ENCODE data around the gene CIAO3. TPM values are rescaled to one million over a fixed set of nuclear protein-coding genes. Genes with fewer than 3 reads are reported as not detected.
A peak's percentile ranks its signal among the peaks of the same experiment; 100 is the strongest.
"Not testable (repeated sequence)": the region's sequence is repeated elsewhere in the genome, so short reads cannot be mapped to it uniquely, and the experiment has no call there.

Gene CIAO3
- total RNA-seq, 1 experiment from 2014 or later: 35.7 TPM

GRCh38 chr16:694863-695354, 45.9 kb downstream of the CIAO3 start:
- DNase-seq (ENCODE audit: low read depth): no peak

- DNase-seq (ENCODE audit: low read depth): no peak
Measured at GRCh38 chr16:694187-694862, 46.5 kb downstream of the CIAO3 start.

DNA sequence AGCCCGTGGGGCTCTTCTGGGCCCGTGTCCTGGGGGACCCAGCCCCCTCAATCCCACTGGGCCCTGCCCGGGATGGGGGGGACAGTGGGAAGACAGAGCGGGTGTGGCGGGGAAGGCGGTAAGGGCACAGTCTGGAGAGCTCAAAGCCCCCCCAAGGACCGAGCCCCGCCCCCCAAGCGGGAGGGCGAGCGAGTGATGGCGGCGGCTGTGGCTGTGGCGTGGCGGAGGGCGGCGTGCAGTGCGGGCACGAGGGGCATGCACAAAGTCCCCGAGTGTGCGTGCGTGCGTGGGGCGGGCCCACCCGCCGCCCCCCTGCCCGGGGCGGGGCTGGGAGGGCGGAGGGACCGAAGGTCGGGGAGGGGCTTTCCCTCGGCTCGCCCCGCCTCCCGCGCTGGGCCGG, 47.0 kb downstream of the CIAO3 start:
- DNase-seq (ENCODE audit: low read depth): no peak

- DNase-seq (ENCODE audit: low read depth): no peak
Measured at GRCh38 chr16:693364-693763, 47.4 kb downstream of the CIAO3 start.

DNA sequence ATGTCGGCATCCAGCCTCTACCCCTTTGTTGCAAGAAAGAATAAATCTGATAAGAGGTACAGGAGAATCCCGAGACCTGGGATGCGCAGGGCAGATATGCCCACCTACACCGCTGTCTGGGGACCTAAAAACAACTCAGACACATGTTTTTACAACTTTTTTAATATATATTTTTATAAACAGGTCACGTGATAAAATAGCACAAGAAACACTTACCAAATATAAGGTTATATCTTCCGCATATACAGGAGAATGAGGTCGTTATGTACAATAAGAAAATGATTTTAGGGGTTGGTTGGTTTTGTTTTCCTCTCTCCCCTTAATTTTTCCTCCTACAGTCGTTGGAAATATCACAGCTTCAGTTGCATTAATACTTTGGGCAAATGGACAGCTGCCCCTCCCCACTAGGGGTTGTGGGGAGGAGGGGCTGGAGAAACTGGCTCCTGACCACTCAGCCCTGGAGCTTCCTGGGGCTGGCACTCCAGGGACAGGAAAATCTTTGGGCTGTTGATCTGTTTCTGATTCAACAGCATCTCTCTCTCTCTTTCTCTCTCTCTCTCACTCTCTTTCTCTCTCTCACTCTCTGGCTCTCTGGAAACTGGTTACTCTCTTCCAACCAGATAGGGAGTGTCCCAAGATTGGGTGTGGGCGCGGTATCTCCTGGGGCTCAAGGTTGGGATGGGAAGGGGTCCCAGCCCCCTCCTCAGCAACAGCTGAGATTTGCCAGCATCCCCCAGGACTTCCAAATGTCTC, 48.3 kb downstream of the CIAO3 start:
- DNase-seq (ENCODE audit: low read depth): no peak

DNA sequence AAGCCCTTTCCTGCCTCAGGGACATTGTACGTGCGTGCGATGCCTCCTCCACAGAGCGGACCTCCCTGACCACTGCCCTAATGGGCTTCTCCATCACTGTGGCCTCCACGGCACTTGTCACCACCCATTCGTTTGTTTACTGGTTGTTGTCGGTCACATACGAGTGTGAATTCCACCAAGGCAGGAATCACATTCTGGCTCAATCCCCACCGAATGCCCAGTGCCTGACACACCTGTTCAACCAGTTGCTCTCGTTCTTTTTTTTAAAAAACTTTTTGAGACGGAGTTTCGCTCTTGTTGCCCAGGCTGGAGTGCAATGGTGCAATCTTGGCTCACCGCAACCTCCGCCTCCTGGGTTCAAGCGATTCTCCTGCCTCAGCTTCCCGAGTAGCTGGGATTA, 49.6 kb downstream of the CIAO3 start:
- DNase-seq (ENCODE audit: low read depth): not testable (repeated sequence)

DNA sequence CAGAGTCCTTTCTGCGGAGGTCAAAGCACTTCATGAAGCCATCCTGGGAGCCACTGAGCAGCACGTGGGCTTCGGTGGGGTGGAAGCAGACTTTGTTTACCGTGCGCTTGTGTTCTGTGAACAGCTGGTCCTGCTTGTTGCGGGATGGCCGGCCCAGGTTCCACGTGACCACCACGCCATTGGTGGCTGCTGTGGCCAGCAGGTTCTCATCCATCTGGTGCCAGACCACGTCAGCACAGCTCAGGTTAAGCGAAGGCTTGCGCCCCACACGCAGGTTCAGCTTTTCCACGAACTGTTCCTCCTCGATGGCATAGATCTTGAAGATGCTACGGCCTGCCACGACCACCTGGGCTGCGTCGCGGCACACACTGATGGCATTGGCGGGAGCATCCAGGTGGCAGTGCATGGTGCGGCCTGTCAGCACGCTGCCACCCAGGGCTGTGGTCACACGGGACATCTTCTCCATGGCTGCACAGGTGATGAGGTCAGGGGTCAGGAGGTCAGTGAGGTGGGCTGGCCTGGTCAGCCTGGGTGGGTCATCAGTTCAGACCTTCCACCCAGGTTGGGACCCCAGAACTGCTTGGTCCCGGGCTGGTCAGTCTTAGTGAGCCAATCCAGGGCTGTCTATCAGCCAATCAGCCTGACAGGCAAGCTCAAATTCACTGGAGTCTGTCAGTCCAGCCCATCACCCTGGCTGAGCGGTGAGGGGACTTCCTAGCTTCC, 51.5 kb downstream of the CIAO3 start:
- DNase-seq (ENCODE audit: low read depth): no peak

- DNase-seq (ENCODE audit: low read depth): no peak
Measured at GRCh38 chr16:687499-687898, 53.3 kb downstream of the CIAO3 start.

GRCh38 chr16:686459-687260, 54.1 kb downstream of the CIAO3 start:
- DNase-seq (ENCODE audit: low read depth): no peak

GRCh38 chr16:685967-686366, 54.8 kb downstream of the CIAO3 start:
- DNase-seq (ENCODE audit: low read depth): peak; percentile 41

- no peak for DNase-seq (ENCODE audit: low read depth)
Measured at GRCh38 chr16:684961-685696, 55.7 kb downstream of the CIAO3 start.

- DNase-seq (ENCODE audit: low read depth): peak; percentile 84
Measured at GRCh38 chr16:684071-684794, 56.6 kb downstream of the CIAO3 start, which contains the start of gene JMJD8. Gene JMJD8, minus strand, starts transcription at chr16:684334. Its CDS starts 15 bp downstream, at chr16:684319.

DNA sequence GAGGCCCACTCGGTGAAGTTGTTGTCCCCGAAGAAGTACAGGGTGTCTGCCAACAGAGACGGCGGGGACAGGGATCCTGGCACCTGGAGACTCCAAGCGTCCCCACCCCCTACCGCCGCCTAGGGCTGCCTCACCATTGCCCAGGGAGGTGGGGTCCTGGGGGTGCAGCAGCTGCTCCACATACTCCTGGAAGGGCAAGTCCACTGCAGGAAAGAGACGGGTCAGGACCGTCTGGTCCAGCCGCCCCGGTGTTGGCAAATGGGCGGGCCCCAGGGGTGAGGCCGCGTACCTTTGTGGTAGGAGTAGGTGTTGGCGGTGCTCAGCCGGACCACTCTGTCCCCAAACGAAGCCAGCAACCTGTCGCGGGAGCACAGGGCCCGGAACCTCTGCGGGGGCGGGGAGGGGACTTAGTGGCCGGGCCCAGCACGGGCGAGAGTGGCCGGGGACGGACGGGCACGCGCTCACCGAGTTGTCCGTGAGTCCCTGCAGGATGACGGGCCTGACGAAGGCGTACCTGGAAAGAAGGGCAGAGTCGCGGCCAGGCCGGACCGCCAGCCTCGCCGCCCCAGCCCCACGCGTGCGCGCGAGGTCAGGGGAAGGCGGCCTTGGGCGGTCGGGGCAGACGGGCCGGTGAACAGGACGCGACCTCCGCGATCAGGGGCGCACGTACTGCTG, 57.3 kb downstream of the CIAO3 start:
- no peak for DNase-seq (ENCODE audit: low read depth)

- DNase-seq (ENCODE audit: low read depth): no peak
Measured at GRCh38 chr16:682493-683395, 58.1 kb downstream of the CIAO3 start.

GRCh38 chr16:681746-682427, 58.9 kb downstream of the CIAO3 start:
- DNase-seq (ENCODE audit: low read depth): peak; percentile 32

DNA sequence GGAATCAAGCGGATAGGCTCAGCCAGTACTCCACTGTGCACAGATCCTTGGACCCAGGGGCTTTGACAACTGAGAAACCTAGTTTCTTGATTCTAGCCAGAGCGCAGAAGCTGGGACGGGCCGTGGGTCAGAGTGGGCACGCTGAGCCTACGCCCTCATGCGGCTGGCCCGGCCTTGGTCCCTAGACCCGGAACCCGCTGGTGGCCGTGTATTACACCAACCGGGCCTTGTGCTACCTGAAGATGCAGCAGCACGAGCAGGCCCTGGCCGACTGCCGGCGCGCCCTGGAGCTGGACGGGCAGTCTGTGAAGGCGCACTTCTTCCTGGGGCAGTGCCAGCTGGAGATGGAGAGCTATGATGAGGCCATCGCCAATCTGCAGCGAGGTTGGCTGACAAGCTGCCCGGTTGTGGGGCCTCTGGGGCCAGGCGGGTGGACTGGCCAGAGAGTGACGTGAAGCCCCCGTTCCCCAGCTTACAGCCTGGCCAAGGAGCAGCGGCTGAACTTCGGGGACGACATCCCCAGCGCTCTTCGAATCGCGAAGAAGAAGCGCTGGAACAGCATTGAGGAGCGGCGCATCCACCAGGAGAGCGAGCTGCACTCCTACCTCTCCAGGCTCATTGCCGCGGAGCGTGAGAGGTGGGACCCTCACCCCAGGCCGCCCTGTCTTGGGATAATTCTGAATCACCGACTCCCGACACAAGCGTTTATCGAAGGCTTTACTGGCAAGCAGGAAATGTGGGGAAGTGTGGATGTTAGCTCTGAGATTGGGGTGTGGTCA, 59.6 kb downstream of the CIAO3 start:
- peak; percentile 37 for DNase-seq (ENCODE audit: low read depth)

GRCh38 chr16:680625-680945, 60.2 kb downstream of the CIAO3 start:
- no peak for DNase-seq (ENCODE audit: low read depth)
